A549 (cell line): ENCODE data around the gene PRKCD.

Source experiments
- EHMT2 ChIP-seq: fragments of 200-600 bp; sonication (generic); IDR thresholded peaks from 2 replicates; pipeline ENCODE4 v1.6.1; 2016; ENCODE audit warnings: antibody characterized with exemption, low read depth, mild to moderate bottlenecking, moderate library complexity
- TF ChIP-seq, protein P1 (sequence below): fragments of >200 bp; sonication (Bioruptor Twin); formaldehyde crosslinking; IDR thresholded peaks from 3 replicates; pipeline ENCODE4 v1.5.1; 2016

DNA sequence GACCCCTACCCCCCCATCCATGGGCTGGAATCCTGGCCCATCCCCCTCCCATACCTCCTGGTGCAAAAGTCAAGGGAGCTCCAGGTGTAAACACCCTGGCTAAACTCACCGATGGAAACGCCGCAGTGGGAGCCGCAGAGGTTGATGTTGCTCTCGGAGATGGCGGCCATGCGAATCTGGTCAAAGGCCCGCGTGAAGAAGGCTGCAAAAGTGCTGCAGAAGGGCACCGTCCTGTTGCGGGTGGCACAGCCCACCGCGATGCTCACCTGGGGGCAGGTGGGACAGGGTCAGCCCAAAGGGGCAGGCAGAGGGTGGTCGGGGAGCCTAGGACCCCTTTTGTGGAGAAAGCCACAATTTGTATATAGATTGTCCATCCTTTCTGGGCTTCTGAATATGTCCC, 68.2 kb downstream of the PRKCD start:
- TF ChIP-seq EHMT2, result no peak
- TF ChIP-seq, protein P1, sequence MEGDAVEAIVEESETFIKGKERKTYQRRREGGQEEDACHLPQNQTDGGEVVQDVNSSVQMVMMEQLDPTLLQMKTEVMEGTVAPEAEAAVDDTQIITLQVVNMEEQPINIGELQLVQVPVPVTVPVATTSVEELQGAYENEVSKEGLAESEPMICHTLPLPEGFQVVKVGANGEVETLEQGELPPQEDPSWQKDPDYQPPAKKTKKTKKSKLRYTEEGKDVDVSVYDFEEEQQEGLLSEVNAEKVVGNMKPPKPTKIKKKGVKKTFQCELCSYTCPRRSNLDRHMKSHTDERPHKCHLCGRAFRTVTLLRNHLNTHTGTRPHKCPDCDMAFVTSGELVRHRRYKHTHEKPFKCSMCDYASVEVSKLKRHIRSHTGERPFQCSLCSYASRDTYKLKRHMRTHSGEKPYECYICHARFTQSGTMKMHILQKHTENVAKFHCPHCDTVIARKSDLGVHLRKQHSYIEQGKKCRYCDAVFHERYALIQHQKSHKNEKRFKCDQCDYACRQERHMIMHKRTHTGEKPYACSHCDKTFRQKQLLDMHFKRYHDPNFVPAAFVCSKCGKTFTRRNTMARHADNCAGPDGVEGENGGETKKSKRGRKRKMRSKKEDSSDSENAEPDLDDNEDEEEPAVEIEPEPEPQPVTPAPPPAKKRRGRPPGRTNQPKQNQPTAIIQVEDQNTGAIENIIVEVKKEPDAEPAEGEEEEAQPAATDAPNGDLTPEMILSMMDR, result no peak
